VCaP (cell line): Measurements from ENCODE around the gene MIA3.

Experiments used
- H3K27ac ChIP-seq: fragments of 450-650 bp; 2 replicates; pipeline ENCODE4 v1.5.1; 2017
- TF ChIP-seq, protein P1 (sequence below): fragments of 450-650 bp; conservative IDR thresholded peaks from 2 replicates; pipeline ENCODE4 v1.5.1; 2017; ENCODE audit warnings: mild to moderate bottlenecking, moderate library complexity

Gene MIA3

GRCh38 chr1:222706815-222707214 lies 88.9 kb downstream of the MIA3 start:
- no peak overlapping the region for H3K27ac ChIP-seq
- TF ChIP-seq, protein P1, sequence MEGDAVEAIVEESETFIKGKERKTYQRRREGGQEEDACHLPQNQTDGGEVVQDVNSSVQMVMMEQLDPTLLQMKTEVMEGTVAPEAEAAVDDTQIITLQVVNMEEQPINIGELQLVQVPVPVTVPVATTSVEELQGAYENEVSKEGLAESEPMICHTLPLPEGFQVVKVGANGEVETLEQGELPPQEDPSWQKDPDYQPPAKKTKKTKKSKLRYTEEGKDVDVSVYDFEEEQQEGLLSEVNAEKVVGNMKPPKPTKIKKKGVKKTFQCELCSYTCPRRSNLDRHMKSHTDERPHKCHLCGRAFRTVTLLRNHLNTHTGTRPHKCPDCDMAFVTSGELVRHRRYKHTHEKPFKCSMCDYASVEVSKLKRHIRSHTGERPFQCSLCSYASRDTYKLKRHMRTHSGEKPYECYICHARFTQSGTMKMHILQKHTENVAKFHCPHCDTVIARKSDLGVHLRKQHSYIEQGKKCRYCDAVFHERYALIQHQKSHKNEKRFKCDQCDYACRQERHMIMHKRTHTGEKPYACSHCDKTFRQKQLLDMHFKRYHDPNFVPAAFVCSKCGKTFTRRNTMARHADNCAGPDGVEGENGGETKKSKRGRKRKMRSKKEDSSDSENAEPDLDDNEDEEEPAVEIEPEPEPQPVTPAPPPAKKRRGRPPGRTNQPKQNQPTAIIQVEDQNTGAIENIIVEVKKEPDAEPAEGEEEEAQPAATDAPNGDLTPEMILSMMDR = no peak; the same call in 1 of the 2 replicates

DNA sequence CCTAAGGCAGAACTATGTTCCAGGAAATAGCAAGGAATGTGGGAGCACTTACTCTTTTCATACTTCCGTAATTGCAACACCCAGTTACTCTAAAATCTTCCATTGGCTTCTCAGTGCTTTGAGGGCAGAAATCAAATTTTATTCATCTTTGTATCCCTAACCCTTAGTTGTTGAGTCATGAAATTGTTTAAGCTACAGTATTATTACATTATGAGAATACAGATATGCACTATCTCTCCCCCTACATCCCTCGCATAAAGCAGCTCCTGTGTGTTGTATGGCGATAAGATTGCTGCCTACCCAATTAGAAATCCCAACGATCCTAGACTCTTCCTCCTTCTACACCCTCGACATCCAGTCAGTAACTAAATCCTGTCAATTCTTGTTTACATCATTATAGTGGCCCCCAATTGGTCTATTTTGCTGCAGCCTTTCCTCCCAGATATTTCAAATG lies 91.8 kb downstream of the MIA3 start:
- peak overlapping the region; percentile 92 for H3K27ac ChIP-seq
- TF ChIP-seq, protein P1 = no peak

DNA sequence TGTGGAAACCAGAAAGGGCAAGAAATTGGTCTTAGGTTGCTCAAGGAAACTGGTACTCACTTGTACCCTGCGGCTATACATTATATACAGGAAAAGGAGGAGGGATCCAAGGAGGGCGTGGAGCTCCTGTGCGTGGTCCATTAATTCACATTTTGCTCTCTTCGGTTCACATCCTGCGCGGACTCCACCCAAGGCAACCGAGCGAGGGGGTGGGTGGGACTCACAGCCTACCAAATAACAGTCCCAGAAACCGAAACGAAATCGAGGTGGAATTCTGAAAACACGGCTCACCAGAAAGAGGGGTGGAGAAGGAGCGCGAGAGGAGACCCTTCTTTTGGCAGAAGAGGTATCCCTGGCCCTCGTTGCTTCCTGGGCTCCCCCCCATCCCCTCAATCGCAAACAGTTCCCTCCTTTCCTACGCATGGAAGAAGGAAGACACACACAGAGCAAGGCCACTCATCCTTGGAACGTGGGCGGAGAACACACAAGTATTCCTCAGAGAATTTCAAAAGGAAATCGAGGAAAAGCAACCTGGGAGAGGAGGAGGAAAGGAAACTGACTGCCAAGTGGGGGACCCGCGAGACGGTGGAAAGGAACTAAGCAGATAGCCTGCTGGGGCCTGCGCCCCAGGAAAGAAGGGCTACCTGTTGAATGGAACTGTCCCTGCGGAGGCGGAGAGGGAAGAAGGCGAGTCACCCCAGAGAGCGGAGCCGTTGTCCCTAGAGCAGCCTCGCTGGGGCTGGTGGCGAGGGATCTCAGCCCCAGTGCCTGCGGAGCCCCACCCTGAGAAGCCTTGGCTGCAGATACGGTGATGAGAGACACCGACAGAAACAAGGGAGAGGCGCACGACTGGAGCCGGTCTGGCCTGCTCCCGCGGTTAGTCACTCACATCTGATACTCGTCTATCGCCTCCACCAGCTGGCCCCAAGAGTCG lies 93.7 kb downstream of the MIA3 start:
- TF ChIP-seq, protein P1 = no peak
- peak overlapping the region; percentile 92 for H3K27ac ChIP-seq

GRCh38 chr1:222712253-222713090 lies 94.6 kb downstream of the MIA3 start, which contains the start of the genes AIDA and BROX:
Gene AIDA (minus strand): TSS chr1:222712491. CDS start chr1:222712317, 174 bp downstream.
Gene BROX (plus strand): TSS chr1:222712564. CDS start chr1:222715700, 3,136 bp downstream.
- TF ChIP-seq, protein P1 = no peak

GRCh38 chr1:222713091-222713961 lies 95.4 kb downstream of the MIA3 start:
- H3K27ac ChIP-seq = peak overlapping the region; percentile 92
- TF ChIP-seq, protein P1 = no peak; the same call in 1 of the 2 replicates

More at GRCh38 chr1:222712253-222713090, 94.6 kb downstream of the MIA3 start, which contains the start of the genes AIDA and BROX:
- H3K27ac ChIP-seq = peak within 1 kb of the TSS; percentile 92

- H3K27ac ChIP-seq = no peak overlapping the region
- TF ChIP-seq, protein P1 = no peak
These were observed 98.5 kb downstream of the MIA3 start for GRCh38 chr1:222716393-222716792.
